Measurements from ENCODE around the gene SCMH1.

SCMH1 gene

DNA sequence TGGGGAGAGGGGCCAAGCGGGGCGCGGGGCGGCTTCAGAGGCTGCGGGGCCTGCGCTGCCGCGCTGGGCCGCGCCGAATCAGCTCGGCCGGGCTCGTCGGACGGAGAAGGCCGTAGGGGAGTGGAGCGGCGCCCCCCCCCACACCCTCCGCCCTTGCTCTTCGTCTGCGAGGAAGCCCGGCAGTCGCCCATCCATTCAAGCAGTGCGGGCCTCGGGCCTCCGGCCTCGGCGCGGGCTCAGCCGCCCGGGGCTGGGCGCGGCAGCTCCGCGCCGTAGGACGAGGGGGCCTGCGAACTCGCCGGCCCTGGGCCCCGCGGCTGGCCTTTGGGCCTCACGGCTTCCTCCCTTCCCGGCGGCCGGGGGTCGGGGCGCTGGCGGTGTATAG is 262.0 kb downstream of the SCMH1 start:
- TF ChIP-seq, protein P1, sequence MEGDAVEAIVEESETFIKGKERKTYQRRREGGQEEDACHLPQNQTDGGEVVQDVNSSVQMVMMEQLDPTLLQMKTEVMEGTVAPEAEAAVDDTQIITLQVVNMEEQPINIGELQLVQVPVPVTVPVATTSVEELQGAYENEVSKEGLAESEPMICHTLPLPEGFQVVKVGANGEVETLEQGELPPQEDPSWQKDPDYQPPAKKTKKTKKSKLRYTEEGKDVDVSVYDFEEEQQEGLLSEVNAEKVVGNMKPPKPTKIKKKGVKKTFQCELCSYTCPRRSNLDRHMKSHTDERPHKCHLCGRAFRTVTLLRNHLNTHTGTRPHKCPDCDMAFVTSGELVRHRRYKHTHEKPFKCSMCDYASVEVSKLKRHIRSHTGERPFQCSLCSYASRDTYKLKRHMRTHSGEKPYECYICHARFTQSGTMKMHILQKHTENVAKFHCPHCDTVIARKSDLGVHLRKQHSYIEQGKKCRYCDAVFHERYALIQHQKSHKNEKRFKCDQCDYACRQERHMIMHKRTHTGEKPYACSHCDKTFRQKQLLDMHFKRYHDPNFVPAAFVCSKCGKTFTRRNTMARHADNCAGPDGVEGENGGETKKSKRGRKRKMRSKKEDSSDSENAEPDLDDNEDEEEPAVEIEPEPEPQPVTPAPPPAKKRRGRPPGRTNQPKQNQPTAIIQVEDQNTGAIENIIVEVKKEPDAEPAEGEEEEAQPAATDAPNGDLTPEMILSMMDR (IDR thresholded peaks at IDR 0.05; ENCODE audit: insufficient read depth, low read depth, low read length, missing control alignments) = no peak
- peak overlapping the region; percentile 67 for H3K4me3 ChIP-seq (ENCODE audit: low read length)
- no peak for DNase-seq (ENCODE audit: low read depth)

DNA sequence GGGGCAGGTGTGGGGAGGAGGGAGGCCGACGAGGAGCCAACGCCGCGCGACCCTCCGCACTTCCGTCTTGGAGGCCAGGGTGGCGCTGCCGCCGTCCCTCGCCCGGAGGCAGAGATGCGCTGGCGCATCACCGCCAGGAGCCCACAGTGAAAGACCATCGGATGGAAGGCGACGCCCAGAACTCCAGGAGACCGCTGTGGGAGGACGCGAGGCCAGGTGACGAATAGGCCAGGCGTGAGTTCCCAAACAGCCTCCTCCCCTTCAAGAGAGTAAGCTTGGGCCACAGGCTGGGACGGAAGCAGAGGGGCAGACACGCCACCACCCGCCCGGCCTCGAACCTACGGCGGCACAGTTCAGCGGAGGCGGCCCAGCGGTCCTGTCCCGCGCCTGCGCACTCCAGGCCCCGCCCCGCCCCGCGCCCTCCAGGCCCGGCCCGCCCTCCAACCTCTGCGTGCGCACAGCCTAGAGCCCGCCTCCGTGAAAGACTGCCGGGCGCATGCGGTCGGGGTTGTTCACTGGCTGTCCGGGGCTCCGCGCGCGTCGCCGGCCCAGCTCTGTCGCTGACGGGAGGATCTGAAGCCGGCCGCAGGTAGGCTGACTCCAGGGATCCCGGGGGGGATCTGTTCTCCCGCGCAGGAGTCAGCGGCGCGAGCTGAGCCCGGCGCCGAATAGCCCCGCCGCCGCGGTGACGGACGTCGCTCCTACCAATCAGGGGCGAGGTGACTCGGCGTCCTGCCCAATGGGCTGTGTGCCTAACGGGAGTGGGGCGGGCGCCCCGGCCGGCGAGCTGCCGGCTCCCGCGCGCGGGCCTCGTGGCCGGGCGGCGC is 262.7 kb downstream of the SCMH1 start, which contains the start of gene CTPS1:
Gene CTPS1, plus strand, starts transcription at position 456 of the 827 bp plus-strand sequence. CDS start 3,595 bp downstream, outside the sequence.
- peak within 1 kb of the TSS; percentile 67 for H3K4me3 ChIP-seq (ENCODE audit: low read length)
- TF ChIP-seq, protein P1 (IDR thresholded peaks at IDR 0.05; ENCODE audit: insufficient read depth, low read depth, low read length, missing control alignments) = peak; percentile 2

DNA sequence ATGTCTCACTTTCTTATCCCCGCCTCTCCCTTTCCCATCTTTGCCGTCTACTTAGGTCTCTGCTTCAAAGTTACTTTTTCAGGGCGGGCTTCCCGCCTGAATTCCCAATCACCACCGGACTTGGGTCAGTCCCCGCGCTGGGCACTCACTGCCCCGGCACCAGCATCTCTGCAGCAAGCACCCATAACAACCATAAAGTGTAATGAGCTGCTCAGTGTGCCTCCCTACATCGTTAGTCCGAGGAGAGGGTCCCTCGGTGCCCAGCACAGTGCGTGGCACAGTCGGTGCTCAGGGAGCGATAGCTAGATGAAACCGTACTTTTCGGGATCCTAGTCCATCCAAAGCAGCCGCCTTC is 263.2 kb downstream of the SCMH1 start:
- no peak for DNase-seq (ENCODE audit: low read depth)
- TF ChIP-seq, protein P1 (IDR thresholded peaks at IDR 0.05; ENCODE audit: insufficient read depth, low read depth, low read length, missing control alignments) = no peak

More for the DNA sequence above, 262.7 kb downstream of the SCMH1 start, which contains the start of gene CTPS1:
- DNase-seq (ENCODE audit: low read depth) = peak; percentile 93

DNA sequence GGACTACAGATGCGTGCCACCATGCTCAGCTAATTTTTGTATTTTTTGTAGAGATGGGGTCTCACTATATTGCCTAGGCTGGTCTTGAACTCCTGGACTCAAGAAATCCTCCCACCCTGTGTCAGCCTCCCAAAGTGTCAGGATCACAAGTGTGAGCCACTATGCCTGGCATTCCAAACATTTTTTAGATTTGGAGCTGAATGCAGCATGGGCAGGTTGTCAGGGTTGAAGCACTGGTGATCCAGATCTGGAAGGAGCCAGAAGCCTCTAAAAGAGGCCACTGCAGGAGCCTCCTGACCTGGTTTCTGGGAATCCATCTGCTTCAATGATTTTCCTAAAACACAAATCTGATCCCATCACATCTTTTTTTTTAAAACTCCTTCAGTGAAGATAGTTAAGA is 264.4 kb downstream of the SCMH1 start:
- TF ChIP-seq, protein P1 (IDR thresholded peaks at IDR 0.05; ENCODE audit: insufficient read depth, low read depth, low read length, missing control alignments) = no peak
- H3K4me3 ChIP-seq (ENCODE audit: low read length) = no peak overlapping the region
- no peak for DNase-seq (ENCODE audit: low read depth)

More for the DNA sequence above, 263.2 kb downstream of the SCMH1 start:
- H3K4me3 ChIP-seq (ENCODE audit: low read length) = peak overlapping the region; percentile 67
